Measurements from ENCODE around the gene PRR22. TPM values are rescaled to one million over a fixed set of nuclear protein-coding genes. Genes with fewer than 3 reads are reported as not detected.

PRR22 gene
- total RNA-seq, 3 donors from 2014 or later (not counting 1 experiment from before 2014, with no cell fraction given) = 2.4 to 5.4 (median 4.2) TPM

DNA sequence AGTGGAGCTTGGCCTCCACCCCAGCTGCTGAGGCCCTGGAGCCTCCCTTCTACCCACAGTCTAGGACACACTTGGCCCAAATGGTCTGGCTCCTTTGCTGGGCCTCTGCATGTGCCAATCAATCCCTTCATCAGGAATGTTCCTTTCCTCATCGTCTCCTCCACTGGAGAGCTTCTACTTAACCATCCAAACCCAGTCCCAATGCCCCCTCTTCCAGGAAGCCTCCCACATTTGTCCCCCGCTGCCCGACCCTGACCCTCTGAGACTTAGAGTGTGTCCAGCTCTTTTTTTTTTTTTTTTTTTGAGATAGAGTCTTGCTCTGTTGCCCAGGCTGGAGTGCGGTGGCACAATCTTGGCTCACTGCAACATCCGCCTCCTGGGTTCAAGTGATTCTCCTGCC is 3.9 kb upstream of the PRR22 start:
- Mint-ChIP-seq H3K27me3 (ENCODE audit: low read depth in 2 of 2) (peaks cover 0 to 3% of the 10 kb centered on the region in 2 donors), H3K36me3 (no peaks in the 10 kb centered on the region), H3K4me1 (peaks cover 14 to 22% of the 10 kb centered on the region in 2 donors), H3K27ac (peak overlapping the region in 1 of 2 donors; percentile 29), H3K4me3 (no peak overlapping the region), H3K9me3 (no peaks in the 10 kb centered on the region)
- Histone ChIP-seq H3K27ac (ENCODE audit: low read length) (no peak overlapping the region), H3K4me3 (ENCODE audit: low read length) (no peak overlapping the region), H3K4me1 (ENCODE audit: control insufficient read depth, insufficient read depth, low read length) (peaks cover 18% of the 10 kb centered on the region), H3K36me3 (ENCODE audit: control insufficient read depth, insufficient read depth, low read length) (peaks cover 52% of the 10 kb centered on the region), H3K9me3 (ENCODE audit: control insufficient read depth, insufficient read depth, low read length) (no peaks in the 10 kb centered on the region), H3K27me3 (ENCODE audit: control insufficient read depth, insufficient read depth, low read length) (no peaks in the 10 kb centered on the region)
- DNase-seq (no peak), ATAC-seq (no peak)
- WGBS (ENCODE audit: insufficient coverage) = 98% methylated on average over 4 of the region's 5 CpGs
- TF ChIP-seq, protein P1, sequence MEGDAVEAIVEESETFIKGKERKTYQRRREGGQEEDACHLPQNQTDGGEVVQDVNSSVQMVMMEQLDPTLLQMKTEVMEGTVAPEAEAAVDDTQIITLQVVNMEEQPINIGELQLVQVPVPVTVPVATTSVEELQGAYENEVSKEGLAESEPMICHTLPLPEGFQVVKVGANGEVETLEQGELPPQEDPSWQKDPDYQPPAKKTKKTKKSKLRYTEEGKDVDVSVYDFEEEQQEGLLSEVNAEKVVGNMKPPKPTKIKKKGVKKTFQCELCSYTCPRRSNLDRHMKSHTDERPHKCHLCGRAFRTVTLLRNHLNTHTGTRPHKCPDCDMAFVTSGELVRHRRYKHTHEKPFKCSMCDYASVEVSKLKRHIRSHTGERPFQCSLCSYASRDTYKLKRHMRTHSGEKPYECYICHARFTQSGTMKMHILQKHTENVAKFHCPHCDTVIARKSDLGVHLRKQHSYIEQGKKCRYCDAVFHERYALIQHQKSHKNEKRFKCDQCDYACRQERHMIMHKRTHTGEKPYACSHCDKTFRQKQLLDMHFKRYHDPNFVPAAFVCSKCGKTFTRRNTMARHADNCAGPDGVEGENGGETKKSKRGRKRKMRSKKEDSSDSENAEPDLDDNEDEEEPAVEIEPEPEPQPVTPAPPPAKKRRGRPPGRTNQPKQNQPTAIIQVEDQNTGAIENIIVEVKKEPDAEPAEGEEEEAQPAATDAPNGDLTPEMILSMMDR (IDR thresholded peaks at IDR 0.05) = no peak
- intact Hi-C loops (cut with micrococcal nuclease) = no loop called here

DNA sequence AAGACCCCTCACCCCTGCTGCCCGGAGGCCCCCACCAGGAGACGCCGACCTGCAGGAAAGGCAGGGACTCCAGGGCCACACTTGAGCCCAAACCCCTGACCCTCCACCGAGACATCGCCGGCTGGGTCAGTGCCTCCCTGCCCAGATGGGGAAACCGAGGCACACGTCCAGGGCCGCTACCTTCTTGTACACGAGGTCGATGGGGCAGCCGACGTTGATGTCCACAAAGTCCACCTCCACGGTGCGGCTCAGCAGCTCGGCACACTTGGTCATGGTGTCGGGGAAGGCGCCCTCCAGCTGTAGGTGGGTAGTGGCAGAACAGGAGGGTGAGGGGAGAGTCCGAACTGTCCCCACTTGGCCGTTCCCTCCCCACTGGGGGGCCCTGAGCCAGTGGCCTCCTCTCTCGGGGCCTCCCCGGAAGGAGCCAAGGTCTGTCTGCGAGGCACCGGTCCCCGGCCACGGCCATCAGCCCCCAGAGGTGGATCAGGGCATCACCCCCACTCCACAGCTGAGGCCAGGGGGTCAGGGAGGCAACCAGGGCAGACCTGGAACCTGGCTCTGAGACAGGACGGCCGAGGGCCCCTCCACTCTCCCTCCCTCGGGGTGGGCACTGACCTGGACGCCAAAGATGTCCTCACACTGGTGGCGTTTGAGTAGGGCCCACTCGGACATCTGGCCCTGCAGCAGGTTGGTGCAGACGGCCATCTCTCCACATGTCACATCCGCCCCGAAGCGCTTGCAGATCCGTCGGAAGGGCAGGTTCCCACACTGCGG is 3.0 kb upstream of the PRR22 start:
- Mint-ChIP-seq H3K4me1 (peaks cover 14 to 22% of the 10 kb centered on the region in 2 donors), H3K4me3 (no peak overlapping the region), H3K27me3 (ENCODE audit: low read depth in 2 of 2) (no peaks in the 10 kb centered on the region), H3K36me3 (no peaks in the 10 kb centered on the region), H3K9me3 (no peaks in the 10 kb centered on the region), H3K27ac (peak overlapping the region in 1 of 2 donors; percentile 29)
- ATAC-seq (no peak), DNase-seq (peak in 1 of 2 donors; percentile 17)
- Histone ChIP-seq H3K27me3 (ENCODE audit: control insufficient read depth, insufficient read depth, low read length) (no peaks in the 10 kb centered on the region), H3K27ac (ENCODE audit: low read length) (no peak overlapping the region), H3K36me3 (ENCODE audit: control insufficient read depth, insufficient read depth, low read length) (peaks cover 52% of the 10 kb centered on the region), H3K9me3 (ENCODE audit: control insufficient read depth, insufficient read depth, low read length) (no peaks in the 10 kb centered on the region), H3K4me1 (ENCODE audit: control insufficient read depth, insufficient read depth, low read length) (peaks cover 18% of the 10 kb centered on the region), H3K4me3 (ENCODE audit: low read length) (no peak overlapping the region)
- WGBS (ENCODE audit: insufficient coverage) = 97% methylated on average over 39 of the region's 39 CpGs
- intact Hi-C loops (cut with micrococcal nuclease) = no loop called here
- TF ChIP-seq, protein P1 (IDR thresholded peaks at IDR 0.05) = no peak

DNA sequence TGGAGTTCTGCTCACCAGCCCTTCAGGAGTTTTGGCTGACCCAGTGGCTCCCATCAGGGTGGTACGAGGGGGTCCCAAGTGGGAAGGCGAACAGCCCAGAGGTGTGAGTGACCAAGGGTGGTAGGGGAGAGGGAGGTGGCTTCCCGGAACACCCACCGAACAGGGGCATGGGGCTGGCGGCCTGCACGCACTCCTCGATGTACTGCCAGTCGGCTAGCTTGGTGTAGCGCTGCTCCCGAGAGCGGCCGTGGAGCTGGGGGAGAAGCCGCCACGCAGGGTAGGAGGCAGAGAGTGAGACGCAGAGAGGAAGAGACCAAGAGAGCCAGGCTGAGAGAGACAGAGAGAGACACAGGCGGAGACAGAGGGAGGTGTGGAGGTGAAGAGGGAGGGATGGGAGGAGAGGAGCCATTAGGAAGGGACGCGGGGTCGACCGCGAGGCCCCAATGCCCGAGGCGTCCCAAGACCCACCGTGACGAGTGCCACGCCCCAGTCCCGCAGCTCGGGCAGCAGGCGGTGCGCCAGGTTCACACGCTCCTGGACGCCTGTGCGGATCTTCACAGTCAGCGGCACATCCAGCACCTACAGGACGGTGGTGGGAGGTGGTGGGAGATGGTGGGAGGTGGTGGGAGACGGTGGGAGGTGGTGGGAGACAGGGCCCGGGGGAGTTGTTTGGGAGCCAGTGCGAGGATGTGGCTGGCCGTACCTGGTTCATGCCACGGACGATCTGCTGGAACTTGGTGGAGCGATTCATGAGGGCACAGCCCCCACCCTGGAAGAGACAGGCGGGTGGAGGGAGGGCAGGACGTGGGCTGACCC is 2.3 kb upstream of the PRR22 start:
- H3K9me3 ChIP-seq (ENCODE audit: control insufficient read depth, insufficient read depth, low read length) = no peaks in the 10 kb centered on the region
- Mint-ChIP-seq H3K4me3 (no peak overlapping the region), H3K4me1 (peaks cover 14 to 22% of the 10 kb centered on the region in 2 donors), H3K36me3 (no peaks in the 10 kb centered on the region), H3K9me3 (no peaks in the 10 kb centered on the region), H3K27me3 (ENCODE audit: low read depth in 2 of 2) (no peaks in the 10 kb centered on the region), H3K27ac (peak overlapping the region in 1 of 2 donors; percentile 61)
- H3K4me3 ChIP-seq (ENCODE audit: low read length) = no peak overlapping the region
- ATAC-seq (no peak), DNase-seq (no peak)
- H3K4me1 ChIP-seq (ENCODE audit: control insufficient read depth, insufficient read depth, low read length) = peaks cover 18% of the 10 kb centered on the region
- intact Hi-C loops (cut with micrococcal nuclease) = no loop called here
- TF ChIP-seq, protein P1 (IDR thresholded peaks at IDR 0.05) = no peak
- WGBS (ENCODE audit: insufficient coverage) = 96% methylated on average over 44 of the region's 44 CpGs
- H3K27ac ChIP-seq (ENCODE audit: low read length) = no peak overlapping the region
- H3K36me3 ChIP-seq (ENCODE audit: control insufficient read depth, insufficient read depth, low read length) = peaks cover 52% of the 10 kb centered on the region
- no peaks in the 10 kb centered on the region for H3K27me3 ChIP-seq (ENCODE audit: control insufficient read depth, insufficient read depth, low read length)

All from natural killer cell (primary cell).